ENCODE data around the gene TBC1D24. TPM values are rescaled to one million over a fixed set of nuclear protein-coding genes. Genes with fewer than 3 reads are reported as not detected.

The TBC1D24 gene
- polyA plus RNA-seq, 1 donor (not counting 4 experiments of a cell fraction or from before 2014, with no cell fraction given): 3.0 TPM

GRCh38 chr16:2476345-2476720 is 1.4 kb downstream of the TBC1D24 start:
- Histone ChIP-seq H3K9ac (ENCODE audit: control insufficient read depth, extremely low read depth, insufficient read depth, low read length) (no peak overlapping the region), H2AFZ (ENCODE audit: control insufficient read depth, low read length) (no peak overlapping the region), H3K36me3 (ENCODE audit: control insufficient read depth in 2 of 2, extremely low read depth in 1 of 2, insufficient read depth in 2 of 2, low read length in 2 of 2) (peaks cover 0 to 1% of the 10 kb centered on the region in 2 experiments), H3K4me1 (ENCODE audit: control insufficient read depth, extremely low read depth, insufficient read depth, low read length) (peaks cover 11% of the 10 kb centered on the region), H3K9me3 (ENCODE audit: control insufficient read depth, low read depth, low read length) (no peaks in the 10 kb centered on the region), H3K4me2 (ENCODE audit: control insufficient read depth, extremely low read depth, insufficient read depth, low read depth, low read length) (no peak overlapping the region), H3K4me3 (ENCODE audit: control insufficient read depth in 2 of 3, extremely low read depth in 1 of 3, insufficient read depth in 2 of 3, low read depth in 1 of 3, low read length in 3 of 3) (no peak overlapping the region), H3K79me2 (ENCODE audit: control insufficient read depth, insufficient read depth, low read length) (peaks cover 1% of the 10 kb centered on the region), H3K9me1 (ENCODE audit: control insufficient read depth, extremely low read depth, insufficient read depth, low read length) (no peaks in the 10 kb centered on the region), H3K27me3 (ENCODE audit: control insufficient read depth, extremely low read depth, insufficient read depth, low read length) (peaks cover 12% of the 10 kb centered on the region), H4K20me1 (ENCODE audit: control insufficient read depth, extremely low read depth, insufficient read depth, low read length) (peaks cover 9% of the 10 kb centered on the region), H3K27ac (ENCODE audit: control insufficient read depth, insufficient read depth, low read length) (no peak overlapping the region)
- TF ChIP-seq EZH2 (IDR thresholded peaks at IDR 0.05; ENCODE audit: low read length) (no peak), CTCF (optimal IDR thresholded peaks at IDR 0.05 in 1 of 3, IDR thresholded peaks at IDR 0.05 in 1 of 3, conservative IDR thresholded peaks at IDR 0.05 in 1 of 3; ENCODE audit: extremely low read depth in 1 of 3, insufficient read depth in 2 of 3, low read length in 3 of 3) (no peak)
- dilution Hi-C loops (cut with MboI; ENCODE audit: extremely low pct_ligation_motif_present, low sequenced_read_pairs): no loop called here
- no peak for DNase-seq (ENCODE audit: low read depth, low spot score)
- FAIRE-seq: no peak

DNA sequence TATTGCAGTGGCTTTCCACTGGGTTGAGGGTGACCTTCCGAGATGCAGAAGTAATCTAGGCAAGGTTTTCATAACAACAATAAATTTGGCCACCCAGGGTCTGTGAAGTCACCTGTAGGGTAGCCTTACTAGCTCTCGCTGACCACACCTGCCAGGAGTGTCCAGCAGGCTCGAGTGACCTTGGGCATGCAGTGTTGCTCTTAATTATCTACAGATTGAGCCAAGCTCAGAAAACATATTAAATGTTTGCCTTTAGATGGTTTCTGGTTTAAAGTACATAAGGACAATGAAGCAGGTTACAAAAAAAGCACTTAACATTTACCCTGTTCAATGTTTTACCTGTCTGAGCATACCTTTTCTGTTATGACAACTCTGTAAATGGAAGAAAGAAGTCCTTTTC is 1.8 kb downstream of the TBC1D24 start:
- dilution Hi-C loops (cut with MboI; ENCODE audit: extremely low pct_ligation_motif_present, low sequenced_read_pairs): no loop called here
- Histone ChIP-seq H3K4me1 (ENCODE audit: control insufficient read depth, extremely low read depth, insufficient read depth, low read length) (peaks cover 7% of the 10 kb centered on the region), H4K20me1 (ENCODE audit: control insufficient read depth, extremely low read depth, insufficient read depth, low read length) (peaks cover 9% of the 10 kb centered on the region), H3K9ac (ENCODE audit: control insufficient read depth, extremely low read depth, insufficient read depth, low read length) (no peak overlapping the region), H3K79me2 (ENCODE audit: control insufficient read depth, insufficient read depth, low read length) (peaks cover 1% of the 10 kb centered on the region), H2AFZ (ENCODE audit: control insufficient read depth, low read length) (no peak overlapping the region), H3K27me3 (ENCODE audit: control insufficient read depth, extremely low read depth, insufficient read depth, low read length) (peaks cover 7% of the 10 kb centered on the region), H3K4me3 (ENCODE audit: control insufficient read depth in 2 of 3, extremely low read depth in 1 of 3, insufficient read depth in 2 of 3, low read depth in 1 of 3, low read length in 3 of 3) (no peak overlapping the region), H3K27ac (ENCODE audit: control insufficient read depth, insufficient read depth, low read length) (no peak overlapping the region), H3K36me3 (ENCODE audit: control insufficient read depth in 2 of 2, extremely low read depth in 1 of 2, insufficient read depth in 2 of 2, low read length in 2 of 2) (peaks cover 0 to 1% of the 10 kb centered on the region in 2 experiments), H3K9me3 (ENCODE audit: control insufficient read depth, low read depth, low read length) (no peaks in the 10 kb centered on the region), H3K9me1 (ENCODE audit: control insufficient read depth, extremely low read depth, insufficient read depth, low read length) (no peaks in the 10 kb centered on the region), H3K4me2 (ENCODE audit: control insufficient read depth, extremely low read depth, insufficient read depth, low read depth, low read length) (no peak overlapping the region)
- DNase-seq (ENCODE audit: low read depth, low spot score) (no peak), FAIRE-seq (no peak)
- TF ChIP-seq EZH2 (IDR thresholded peaks at IDR 0.05; ENCODE audit: low read length): no peak
- no peak for TF ChIP-seq CTCF (optimal IDR thresholded peaks at IDR 0.05 in 1 of 3, IDR thresholded peaks at IDR 0.05 in 1 of 3, conservative IDR thresholded peaks at IDR 0.05 in 1 of 3; ENCODE audit: extremely low read depth in 1 of 3, insufficient read depth in 2 of 3, low read length in 3 of 3)
